ENCODE data around the gene CCM2L.
A peak's percentile ranks its signal among the peaks of the same experiment; 100 is the strongest.

Gene CCM2L

GRCh38 chr20:32010101-32010500 is at the start of gene CCM2L:
CCM2L (plus strand) TSS chr20:32010438; CDS start chr20:32010455, 17 bp downstream.
- DNase-seq (ENCODE audit: low spot score), result no peak

GRCh38 chr20:31962761-31963160 is 47.5 kb upstream of the CCM2L start:
- DNase-seq (ENCODE audit: low spot score), result no peak

DNA sequence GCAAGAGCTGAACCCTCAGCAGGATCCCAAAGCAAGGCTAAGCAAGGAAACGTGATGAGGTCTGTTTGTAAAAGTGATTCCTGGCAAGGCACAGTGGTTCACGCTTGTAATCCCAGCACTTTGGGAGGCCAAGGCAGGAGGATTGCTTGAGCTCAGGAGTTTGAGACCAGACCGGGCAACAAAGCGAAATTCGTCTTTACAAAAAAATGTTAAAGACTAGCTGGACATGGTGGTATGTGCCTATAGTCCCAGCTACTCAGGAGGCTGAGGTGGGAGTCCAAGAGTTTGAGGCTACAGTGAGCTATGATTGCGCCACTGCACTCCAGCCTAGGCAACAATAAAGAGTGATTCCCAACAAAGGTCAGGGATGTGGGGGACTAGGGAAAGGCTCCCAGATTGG is 46.3 kb upstream of the CCM2L start:
- no peak for DNase-seq (ENCODE audit: low spot score)

DNA sequence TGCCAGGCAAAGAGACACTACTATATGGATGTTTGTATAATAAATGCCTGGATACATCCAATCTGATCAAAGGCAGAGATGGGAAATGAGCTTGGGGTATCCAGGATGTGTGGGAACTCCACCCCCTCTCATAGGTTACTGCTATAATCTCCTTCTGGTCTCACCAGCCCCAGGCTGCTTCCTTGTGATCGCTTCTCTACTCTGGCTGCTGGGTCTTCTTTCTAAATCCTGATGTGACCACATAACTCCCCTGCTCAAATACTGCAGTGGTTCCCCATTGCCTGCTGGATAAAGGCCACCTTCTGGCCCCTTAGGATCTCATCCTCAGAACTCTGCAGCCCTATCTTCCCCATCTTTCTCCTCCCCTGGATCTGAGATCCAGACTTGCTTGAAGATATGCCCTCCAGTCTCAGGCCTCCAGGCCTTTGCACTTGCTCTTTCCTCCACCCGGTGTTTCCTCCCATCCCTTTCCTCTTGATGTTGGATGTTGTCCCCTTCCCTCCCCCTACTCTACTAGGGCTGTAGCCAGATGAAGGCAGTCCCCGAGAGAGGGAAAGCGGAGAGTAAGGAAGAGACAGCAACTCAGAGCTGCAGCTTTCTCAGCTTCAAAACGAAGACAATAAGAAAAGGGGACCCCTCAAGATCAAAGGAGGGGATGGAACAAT is 43.1 kb upstream of the CCM2L start:
- no peak for DNase-seq (ENCODE audit: low spot score)

GRCh38 chr20:31967830-31968249 is 42.4 kb upstream of the CCM2L start, which contains the start of gene XKR7:
XKR7 (plus strand) TSS chr20:31968151; CDS start chr20:31968176, 25 bp downstream.
- DNase-seq (ENCODE audit: low spot score), result no peak

GRCh38 chr20:31968291-31969126 is 41.7 kb upstream of the CCM2L start:
- DNase-seq (ENCODE audit: low spot score), result peak; percentile 95

- no peak for DNase-seq (ENCODE audit: low spot score)
Measured at GRCh38 chr20:31969991-31970390, 40.2 kb upstream of the CCM2L start.

- no peak for DNase-seq (ENCODE audit: low spot score)
Measured at GRCh38 chr20:31972471-31973021, 37.7 kb upstream of the CCM2L start.

DNA sequence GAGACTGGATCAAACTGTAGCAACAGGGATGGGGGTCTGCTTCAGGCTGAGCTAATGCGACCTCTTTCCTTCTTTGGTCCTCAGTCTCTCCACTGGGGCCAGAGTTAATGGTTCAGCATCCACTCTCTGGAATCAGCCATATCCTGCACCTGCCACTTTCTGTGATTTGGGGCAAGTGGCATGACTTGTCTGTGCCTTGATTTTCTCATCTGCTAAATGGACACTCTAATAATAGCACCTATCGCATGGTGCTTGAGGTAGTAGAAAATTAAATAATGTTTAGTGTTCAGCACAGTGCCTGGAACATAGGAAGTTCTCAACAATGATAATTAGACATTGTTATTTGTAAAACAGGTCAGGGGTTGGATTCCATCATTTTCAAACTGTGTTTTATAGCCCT is 35.9 kb upstream of the CCM2L start:
- DNase-seq (ENCODE audit: low spot score), result no peak

GRCh38 chr20:31974951-31975487 is 35.2 kb upstream of the CCM2L start:
- DNase-seq (ENCODE audit: low spot score), result no peak

DNA sequence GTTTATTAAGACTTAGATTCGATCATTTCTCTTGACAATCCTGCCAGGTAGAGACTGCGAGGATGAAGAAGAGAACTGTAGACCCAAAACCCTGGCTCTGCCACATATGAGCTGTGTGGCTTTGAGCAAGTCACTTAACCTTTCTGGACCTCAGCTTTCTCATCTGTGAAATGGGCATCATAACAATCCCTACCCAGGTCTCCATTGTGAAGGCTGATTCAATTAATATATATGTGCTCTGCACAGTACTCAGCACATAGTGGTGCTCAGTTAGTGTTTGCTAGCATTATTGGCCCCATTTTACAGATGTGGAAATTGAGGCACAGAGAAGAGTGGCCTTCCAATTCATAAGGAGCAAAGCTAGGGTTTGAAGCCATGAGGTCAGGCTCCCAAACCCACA is 34.4 kb upstream of the CCM2L start:
- DNase-seq (ENCODE audit: low spot score), result no peak

DNA sequence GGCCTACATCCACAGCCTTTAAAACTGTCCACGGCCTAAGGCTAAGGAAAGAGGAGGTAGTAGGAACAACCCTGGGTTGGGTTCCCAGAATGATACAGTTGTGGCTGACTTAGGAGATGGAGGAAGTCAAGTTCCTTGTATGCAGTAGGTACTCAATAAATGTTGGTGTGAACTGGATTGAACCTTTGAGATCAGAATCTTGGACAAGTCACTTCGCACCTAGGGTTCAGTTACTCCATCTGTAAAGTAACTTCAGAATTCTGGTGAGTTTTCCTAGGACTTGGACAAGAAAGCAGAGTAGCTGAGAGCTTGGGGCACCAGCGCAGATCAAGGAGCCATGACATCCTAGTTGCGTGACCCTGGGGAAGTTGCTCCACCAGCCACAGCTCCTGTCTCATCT is 33.2 kb upstream of the CCM2L start:
- no peak for DNase-seq (ENCODE audit: low spot score)

GRCh38 chr20:31979713-31980426 is 30.4 kb upstream of the CCM2L start:
- no peak for DNase-seq (ENCODE audit: low spot score)

DNA sequence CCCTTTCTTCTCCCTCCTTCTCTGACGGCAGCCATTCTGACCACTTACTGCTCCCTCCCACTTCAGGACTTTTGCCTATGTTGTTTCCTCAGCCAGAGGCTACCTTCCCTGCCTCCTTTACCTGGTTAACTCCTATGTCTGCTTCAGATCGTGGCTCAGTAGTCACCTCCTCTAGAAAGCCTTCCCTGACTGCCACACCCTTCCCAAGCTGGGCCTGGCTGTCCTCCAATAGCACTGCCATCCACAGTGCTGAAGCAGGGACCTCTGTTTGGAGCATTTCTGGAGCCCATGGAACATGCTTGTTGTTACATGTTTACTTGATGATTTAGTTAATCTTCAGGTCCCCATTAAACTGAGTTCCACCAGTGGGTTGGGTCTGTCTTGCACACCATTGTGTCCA is 28.5 kb upstream of the CCM2L start:
- no peak for DNase-seq (ENCODE audit: low spot score)

DNA sequence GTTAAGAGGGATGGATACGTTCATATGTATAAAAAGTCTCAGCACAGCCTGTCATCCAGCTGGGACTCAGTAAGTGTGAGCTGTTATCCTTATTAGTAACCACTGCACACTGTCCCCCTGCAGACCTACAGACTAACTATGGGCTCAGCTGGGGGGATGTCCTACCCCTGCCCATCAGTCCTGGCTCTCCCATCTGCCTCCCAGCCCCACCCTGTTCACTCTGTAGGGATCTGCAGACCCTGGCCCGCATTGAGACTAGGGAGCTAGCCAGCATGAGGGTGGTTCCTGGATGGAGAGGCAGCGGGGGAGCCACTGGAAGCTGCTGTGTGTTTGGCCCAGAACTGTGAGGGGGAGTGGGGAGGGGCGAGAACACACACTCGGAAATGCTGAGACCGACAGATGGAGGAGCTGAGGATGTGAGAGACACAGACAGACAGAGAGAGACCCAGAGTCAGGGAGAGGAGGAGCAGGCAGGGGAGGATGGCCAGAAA is 25.2 kb upstream of the CCM2L start:
- no peak for DNase-seq (ENCODE audit: low spot score)

GRCh38 chr20:31987744-31988143 is 22.5 kb upstream of the CCM2L start:
- peak; percentile 32 for DNase-seq (ENCODE audit: low spot score)

GRCh38 chr20:31988430-31989015 is 21.7 kb upstream of the CCM2L start:
- no peak for DNase-seq (ENCODE audit: low spot score)

DNA sequence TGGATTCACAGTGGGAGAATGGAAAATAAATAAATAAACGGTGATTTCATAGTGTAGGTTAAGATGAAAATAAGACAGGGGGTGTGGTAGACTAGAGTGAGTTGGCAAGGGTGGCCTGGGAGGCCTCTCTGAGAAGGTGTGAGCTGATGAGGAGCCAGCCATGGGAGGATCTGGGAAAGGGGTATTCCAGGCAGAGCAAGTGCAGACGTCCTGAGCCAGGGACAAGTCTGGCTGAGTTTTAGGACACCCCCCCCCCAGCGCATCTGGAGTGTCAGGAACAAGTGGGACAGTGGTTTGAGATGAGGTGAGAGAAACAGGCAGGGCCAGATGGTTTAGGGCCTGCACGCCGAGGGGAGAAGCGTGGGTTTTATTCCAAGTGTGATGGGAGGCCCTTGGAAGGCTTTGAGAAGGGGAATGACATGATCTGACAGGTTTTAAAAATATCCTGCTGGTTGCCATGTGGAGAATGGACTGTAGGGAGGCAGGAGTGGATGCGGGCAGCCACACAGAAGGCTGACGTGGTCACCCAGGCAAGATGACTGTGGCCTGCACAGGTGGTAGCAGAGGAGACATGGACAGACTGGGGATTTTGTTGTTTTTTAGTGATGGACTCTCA is 21.1 kb upstream of the CCM2L start:
- DNase-seq (ENCODE audit: low spot score), result no peak

GRCh38 chr20:31990641-31991338 is 19.4 kb upstream of the CCM2L start:
- no peak for DNase-seq (ENCODE audit: low spot score)

- DNase-seq (ENCODE audit: low spot score), result no peak
Measured at GRCh38 chr20:31991339-31991705, 18.9 kb upstream of the CCM2L start.

- no peak for DNase-seq (ENCODE audit: low spot score)
Measured at GRCh38 chr20:31992086-31992485, 18.2 kb upstream of the CCM2L start.
